OCI-LY1 (cell line): ENCODE results near the gene TBCD.

ENCODE experiments used
- H2AFZ ChIP-seq: fragments of 200-600 bp; sonication (generic), shearing (Covaris generic); 2 replicates; pipeline ENCODE4 v1.6.0; 2014; ENCODE audit warnings: antibody characterized with exemption, mild to moderate bottlenecking, low read length
- H3F3A ChIP-seq: fragments of 200-600 bp; sonication (generic), shearing (Covaris generic); 2 replicates; pipeline ENCODE4 v1.6.0; 2014; ENCODE audit warnings: mild to moderate bottlenecking, antibody characterized with exemption, low read length, moderate library complexity; ENCODE audit not compliant: insufficient read depth
- H3K27ac ChIP-seq: fragments of 200-600 bp; sonication (generic); 2 replicates; pipeline ENCODE4 v1.5.1; 2014; ENCODE audit warnings: low read length, mixed run types, mild to moderate bottlenecking, low read depth; ENCODE audit not compliant: poor library complexity, severe bottlenecking
- H3K27me3 ChIP-seq: fragments of 200-600 bp; sonication (generic); 2 replicates; pipeline ENCODE4 v1.6.0; 2014; ENCODE audit warnings: antibody characterized with exemption, mild to moderate bottlenecking, low read length, moderate library complexity; ENCODE audit not compliant: insufficient read depth
- H3K36me3 ChIP-seq: fragments of 200-600 bp; sonication (generic); 2 replicates; pipeline ENCODE4 v1.6.1; 2014; ENCODE audit warnings: mild to moderate bottlenecking, antibody characterized with exemption, low read length, moderate library complexity, mixed read lengths; ENCODE audit not compliant: insufficient read depth
- H3K4me1 ChIP-seq: fragments of 200-600 bp; sonication (generic); 2 replicates; pipeline ENCODE4 v1.5.1; 2014; ENCODE audit warnings: mild to moderate bottlenecking, low read length, moderate library complexity; ENCODE audit not compliant: insufficient read depth, severe bottlenecking
- H3K4me2 ChIP-seq: fragments of 200-600 bp; sonication (generic), shearing (Covaris generic); 2 replicates; pipeline ENCODE4 v1.6.1; 2014; ENCODE audit warnings: low read length
- H3K4me3 ChIP-seq: fragments of 200-600 bp; sonication (generic); 2 replicates; pipeline ENCODE4 v1.5.1; 2014; ENCODE audit warnings: low read length, low read depth, mild to moderate bottlenecking, mixed read lengths; ENCODE audit not compliant: poor library complexity, severe bottlenecking
- H3K79me2 ChIP-seq: fragments of 200-600 bp; shearing (Covaris generic); 2 replicates; pipeline ENCODE4 v1.6.1; 2016; ENCODE audit warnings: mixed run types, low read length, mixed read lengths; ENCODE audit not compliant: insufficient read depth
- H3K9ac ChIP-seq: fragments of 200-600 bp; sonication (generic), shearing (Covaris generic); 2 replicates; pipeline ENCODE4 v1.6.1; 2014; ENCODE audit warnings: mild to moderate bottlenecking, low read length, mixed read lengths
- H3K9me2 ChIP-seq: fragments of 200-600 bp; sonication (generic), shearing (Covaris generic); 2 replicates; pipeline ENCODE4 v1.6.1; 2014; ENCODE audit warnings: low read depth, mild to moderate bottlenecking, low read length, mixed read lengths
- H3K9me3 ChIP-seq: fragments of 200-600 bp; shearing (Covaris generic); 2 replicates; pipeline ENCODE4 v1.6.1; 2014; ENCODE audit warnings: low read length, mixed read lengths
- H4K20me1 ChIP-seq: fragments of 200-600 bp; sonication (generic), shearing (Covaris generic); 2 replicates; pipeline ENCODE4 v1.6.0; 2016; ENCODE audit warnings: mild to moderate bottlenecking, low read length; ENCODE audit not compliant: insufficient read depth
- CTCF ChIP-seq: fragments of 200-600 bp; sonication (generic), shearing (Covaris generic); IDR thresholded peaks from 2 replicates; pipeline ENCODE4 v1.5.1; 2017; ENCODE audit warnings: mild to moderate bottlenecking, antibody characterized with exemption, low read length, moderate library complexity, mixed read lengths
- EZH2 ChIP-seq: fragments of 200-600 bp; sonication (generic), shearing (Covaris generic); IDR thresholded peaks from 2 replicates; pipeline ENCODE4 v1.8.0; 2017; ENCODE audit warnings: borderline replicate concordance, mixed run types, mild to moderate bottlenecking, antibody characterized with exemption, low read length, moderate library complexity, mixed read lengths

TBCD gene

GRCh38 chr17:82786427-82786826 lies 34.6 kb downstream of the TBCD start:
- no peak overlapping the region for H3K27ac ChIP-seq
- H3K9ac ChIP-seq: no peak overlapping the region
- no peaks in the 10 kb centered on the region for H3K9me3 ChIP-seq
- H3K36me3 ChIP-seq: peaks cover 20% of the 10 kb centered on the region; the same call in 1 of the 2 replicates
- no peaks in the 10 kb centered on the region for H4K20me1 ChIP-seq
- no peak for TF ChIP-seq EZH2
- 0 out of 2 replicates have a peak, but pooled peaks have one; percentile 3 for TF ChIP-seq CTCF
- no peaks in the 10 kb centered on the region for H3K79me2 ChIP-seq
- no peak overlapping the region for H2AFZ ChIP-seq
- H3K4me3 ChIP-seq: no peak overlapping the region
- no peaks in the 10 kb centered on the region for H3K27me3 ChIP-seq
- no peak overlapping the region for H3K4me2 ChIP-seq
- H3F3A ChIP-seq: no peaks in the 10 kb centered on the region
- H3K4me1 ChIP-seq: peaks cover 13% of the 10 kb centered on the region
- no peaks in the 10 kb centered on the region for H3K9me2 ChIP-seq

GRCh38 chr17:82787081-82787848 lies 35.4 kb downstream of the TBCD start:
- Histone ChIP-seq H4K20me1 (no peaks in the 10 kb centered on the region), H2AFZ (no peak overlapping the region), H3K4me3 (no peak overlapping the region), H3K9me2 (no peaks in the 10 kb centered on the region), H3K36me3 (peaks cover 20% of the 10 kb centered on the region; the same call in 1 of the 2 replicates), H3K79me2 (no peaks in the 10 kb centered on the region), H3K9me3 (no peaks in the 10 kb centered on the region), H3K27ac (peak overlapping the region; percentile 29), H3K4me2 (no peak overlapping the region), H3K4me1 (peaks cover 9% of the 10 kb centered on the region), H3K9ac (no peak overlapping the region), H3F3A (no peaks in the 10 kb centered on the region), H3K27me3 (no peaks in the 10 kb centered on the region)
- TF ChIP-seq EZH2: no peak
- no peak for TF ChIP-seq CTCF

GRCh38 chr17:82788206-82789001 lies 36.5 kb downstream of the TBCD start:
- Histone ChIP-seq H3K9me2 (no peaks in the 10 kb centered on the region), H2AFZ (no peak overlapping the region), H3K36me3 (peaks cover 9% of the 10 kb centered on the region; the same call in 1 of the 2 replicates), H4K20me1 (no peaks in the 10 kb centered on the region), H3K4me3 (no peak overlapping the region), H3F3A (no peaks in the 10 kb centered on the region), H3K27ac (no peak overlapping the region), H3K79me2 (no peaks in the 10 kb centered on the region), H3K9me3 (no peaks in the 10 kb centered on the region), H3K9ac (no peak overlapping the region), H3K4me1 (peaks cover 9% of the 10 kb centered on the region), H3K4me2 (no peak overlapping the region), H3K27me3 (no peaks in the 10 kb centered on the region)
- no peak for TF ChIP-seq EZH2
- TF ChIP-seq CTCF: no peak
